Stimulated activated CD4-positive, alpha-beta T cell treated with anti-CD3 and anti-CD28 coated beads, Interleukin-1b, Interleukin-23, amount 100 ng/mL, for 4 hours (primary cell): ENCODE data around the gene CNTNAP4.

Experiments
- DNase-seq, 2 donors: peaks; one replicate each; pipeline ENCODE4 v3.0.0-alpha.2; 2020; ENCODE audit warnings: low read depth in 2 of 2

CNTNAP4 gene

GRCh38 chr16:76309639-76310335, 32.6 kb downstream of the CNTNAP4 start:
- no peak for DNase-seq

GRCh38 chr16:76311260-76311659, 34.1 kb downstream of the CNTNAP4 start:
- DNase-seq = no peak

GRCh38 chr16:76318565-76318964, 41.4 kb downstream of the CNTNAP4 start:
- no peak for DNase-seq

GRCh38 chr16:76329106-76329505, 51.9 kb downstream of the CNTNAP4 start:
- DNase-seq = no peak

GRCh38 chr16:76335180-76335974, 58.2 kb downstream of the CNTNAP4 start:
- no peak for DNase-seq

GRCh38 chr16:76336112-76336511, 58.9 kb downstream of the CNTNAP4 start:
- no peak for DNase-seq

GRCh38 chr16:76338472-76338871, 61.3 kb downstream of the CNTNAP4 start:
- no peak for DNase-seq

GRCh38 chr16:76343769-76344168, 66.6 kb downstream of the CNTNAP4 start:
- DNase-seq = no peak

GRCh38 chr16:76345163-76345661, 68.0 kb downstream of the CNTNAP4 start:
- DNase-seq = no peak

GRCh38 chr16:76346210-76346609, 69.0 kb downstream of the CNTNAP4 start:
- DNase-seq = no peak

GRCh38 chr16:76351441-76351840, 74.2 kb downstream of the CNTNAP4 start:
- DNase-seq = no peak

GRCh38 chr16:76360404-76360803, 83.2 kb downstream of the CNTNAP4 start:
- no peak for DNase-seq

GRCh38 chr16:76370344-76370743, 93.1 kb downstream of the CNTNAP4 start:
- no peak for DNase-seq

- no peak for DNase-seq
Observed at GRCh38 chr16:76371441-76371840, 94.2 kb downstream of the CNTNAP4 start.

GRCh38 chr16:76373998-76374397, 96.8 kb downstream of the CNTNAP4 start:
- no peak for DNase-seq

GRCh38 chr16:76376988-76377387, 99.8 kb downstream of the CNTNAP4 start:
- no peak for DNase-seq

- DNase-seq = no peak
Observed at GRCh38 chr16:76378020-76378419, 100.8 kb downstream of the CNTNAP4 start.

GRCh38 chr16:76381096-76381495, 103.9 kb downstream of the CNTNAP4 start:
- no peak for DNase-seq

- no peak for DNase-seq
Observed at GRCh38 chr16:76385601-76386230, 108.5 kb downstream of the CNTNAP4 start.

- DNase-seq = no peak
Observed at GRCh38 chr16:76386784-76387183, 109.6 kb downstream of the CNTNAP4 start.

GRCh38 chr16:76387994-76388393, 110.8 kb downstream of the CNTNAP4 start:
- no peak for DNase-seq

GRCh38 chr16:76389126-76389525, 111.9 kb downstream of the CNTNAP4 start:
- no peak for DNase-seq

GRCh38 chr16:76390476-76390875, 113.3 kb downstream of the CNTNAP4 start:
- no peak for DNase-seq
